DOHH2 (cell line): ENCODE measurements around the gene GALNT18.

Experiments used
- H3F3A ChIP-seq: fragments of 200-600 bp; sonication (generic), shearing (Covaris generic); 2 replicates; pipeline ENCODE4 v1.6.0; 2016; ENCODE audit warnings: antibody characterized with exemption, mild to moderate bottlenecking; ENCODE audit not compliant: control insufficient read depth, insufficient read depth
- H3K27ac ChIP-seq: fragments of 200-600 bp; sonication (generic); 2 replicates; pipeline ENCODE4 v1.5.1; 2014; ENCODE audit warnings: low read depth, mild to moderate bottlenecking, low read length, moderate library complexity
- H3K27me3 ChIP-seq: fragments of 200-600 bp; sonication (generic); 2 replicates; pipeline ENCODE4 v1.6.1; 2014; ENCODE audit warnings: mild to moderate bottlenecking, low read length, mixed read lengths; ENCODE audit not compliant: control insufficient read depth
- H3K36me3 ChIP-seq: fragments of 200-600 bp; sonication (generic); 2 replicates; pipeline ENCODE4 v1.6.1; 2014; ENCODE audit warnings: mild to moderate bottlenecking, low read length, moderate library complexity, mixed read lengths; ENCODE audit not compliant: control insufficient read depth
- H3K4me1 ChIP-seq: fragments of 200-600 bp; sonication (generic); 2 replicates; pipeline ENCODE4 v1.6.1; 2014; ENCODE audit warnings: mild to moderate bottlenecking, low read length, mixed read lengths; ENCODE audit not compliant: control insufficient read depth
- H3K4me2 ChIP-seq: fragments of 200-600 bp; sonication (generic); 2 replicates; pipeline ENCODE4 v1.6.0; 2014; ENCODE audit warnings: mild to moderate bottlenecking, low read length, moderate library complexity
- H3K4me3 ChIP-seq: fragments of 200-600 bp; sonication (generic); 2 replicates; pipeline ENCODE4 v1.5.1; 2014; ENCODE audit warnings: mild to moderate bottlenecking, low read length, mixed read lengths
- H3K79me2 ChIP-seq: fragments of 200-600 bp; sonication (generic); 2 replicates; pipeline ENCODE4 v1.6.1; 2014; ENCODE audit warnings: mild to moderate bottlenecking, low read length, mixed read lengths; ENCODE audit not compliant: control insufficient read depth
- H3K9me2 ChIP-seq: fragments of 200-600 bp; sonication (generic); replicated peaks from 2 replicates; pipeline ENCODE4 v1.6.1; 2014; ENCODE audit warnings: mild to moderate bottlenecking, low read length, mixed read lengths; ENCODE audit not compliant: control insufficient read depth
- H3K9me3 ChIP-seq: fragments of 200-600 bp; sonication (generic); 2 replicates; pipeline ENCODE4 v1.6.1; 2014; ENCODE audit warnings: antibody characterized with exemption, low read length, mixed read lengths; ENCODE audit not compliant: control insufficient read depth, insufficient read depth
- H4K20me1 ChIP-seq: fragments of 200-600 bp; sonication (generic); 2 replicates; pipeline ENCODE4 v1.6.0; 2014; ENCODE audit warnings: low read depth, mild to moderate bottlenecking, antibody characterized with exemption, low read length, moderate library complexity; ENCODE audit not compliant: control insufficient read depth, insufficient read depth
- CTCF ChIP-seq: fragments of 200-600 bp; sonication (generic); IDR thresholded peaks from one replicate; pipeline ENCODE4 v1.5.1; 2014; ENCODE audit warnings: antibody characterized with exemption, mild to moderate bottlenecking, low read depth, low read length; ENCODE audit not compliant: poor library complexity, severe bottlenecking
- EZH2phosphoT487 ChIP-seq: fragments of 200-600 bp; sonication (generic); IDR thresholded peaks from 2 replicates; pipeline ENCODE4 v1.6.1; 2017; ENCODE audit warnings: borderline replicate concordance, mild to moderate bottlenecking, antibody characterized with exemption, low read length, moderate library complexity, mixed read lengths

Gene GALNT18

GRCh38 chr11:11537871-11538270, 83.9 kb downstream of the GALNT18 start:
- H3K36me3 ChIP-seq = no peaks in the 10 kb centered on the region
- no peaks in the 10 kb centered on the region for H3K4me1 ChIP-seq
- H3K4me2 ChIP-seq = no peak overlapping the region
- no peak overlapping the region for H3K27ac ChIP-seq
- TF ChIP-seq CTCF = no peak
- TF ChIP-seq EZH2phosphoT487 = no peak
- H3K4me3 ChIP-seq = no peak overlapping the region
- H3F3A ChIP-seq = no peaks in the 10 kb centered on the region
- no peaks in the 10 kb centered on the region for H4K20me1 ChIP-seq
- H3K79me2 ChIP-seq = no peaks in the 10 kb centered on the region
- no peaks in the 10 kb centered on the region for H3K27me3 ChIP-seq
- no peaks in the 10 kb centered on the region for H3K9me2 ChIP-seq
- no peaks in the 10 kb centered on the region for H3K9me3 ChIP-seq

- Histone ChIP-seq H4K20me1 (no peaks in the 10 kb centered on the region), H3K79me2 (no peaks in the 10 kb centered on the region), H3F3A (no peaks in the 10 kb centered on the region), H3K36me3 (no peaks in the 10 kb centered on the region), H3K9me3 (no peaks in the 10 kb centered on the region), H3K4me3 (no peak overlapping the region), H3K27ac (no peak overlapping the region), H3K27me3 (no peaks in the 10 kb centered on the region), H3K9me2 (no peaks in the 10 kb centered on the region), H3K4me2 (no peak overlapping the region), H3K4me1 (no peaks in the 10 kb centered on the region)
- TF ChIP-seq EZH2phosphoT487 (no peak), CTCF (no peak)
Observed at GRCh38 chr11:11537372-11537771, 84.4 kb downstream of the GALNT18 start.

- no peaks in the 10 kb centered on the region for H3K9me3 ChIP-seq
- no peaks in the 10 kb centered on the region for H3K4me1 ChIP-seq
- no peaks in the 10 kb centered on the region for H3K9me2 ChIP-seq
- no peaks in the 10 kb centered on the region for H3F3A ChIP-seq
- no peak for TF ChIP-seq CTCF
- no peak for TF ChIP-seq EZH2phosphoT487
- H3K27ac ChIP-seq = no peak overlapping the region
- no peaks in the 10 kb centered on the region for H3K36me3 ChIP-seq
- no peak overlapping the region for H3K4me3 ChIP-seq
- no peaks in the 10 kb centered on the region for H4K20me1 ChIP-seq
- H3K4me2 ChIP-seq = no peak overlapping the region
- no peaks in the 10 kb centered on the region for H3K27me3 ChIP-seq
- no peaks in the 10 kb centered on the region for H3K79me2 ChIP-seq
Observed at GRCh38 chr11:11536650-11537049, 85.2 kb downstream of the GALNT18 start.

GRCh38 chr11:11535611-11536010, 86.2 kb downstream of the GALNT18 start:
- no peak overlapping the region for H3K4me3 ChIP-seq
- no peaks in the 10 kb centered on the region for H3F3A ChIP-seq
- no peaks in the 10 kb centered on the region for H3K9me2 ChIP-seq
- H3K79me2 ChIP-seq = no peaks in the 10 kb centered on the region
- H3K27ac ChIP-seq = no peak overlapping the region
- no peaks in the 10 kb centered on the region for H3K36me3 ChIP-seq
- H3K9me3 ChIP-seq = no peaks in the 10 kb centered on the region
- TF ChIP-seq EZH2phosphoT487 (no peak), CTCF (no peak)
- H4K20me1 ChIP-seq = no peaks in the 10 kb centered on the region
- H3K4me1 ChIP-seq = no peaks in the 10 kb centered on the region
- no peak overlapping the region for H3K4me2 ChIP-seq
- H3K27me3 ChIP-seq = no peaks in the 10 kb centered on the region
